K562 (cell line): ENCODE results near the gene AGFG1. TPM values are rescaled to one million over a fixed set of nuclear protein-coding genes. Genes with fewer than 3 reads are reported as not detected.

Experiments used
- HNRNPL ChIP-seq: fragments of 200-400 bp; formaldehyde crosslinking; IDR thresholded peaks from 2 replicates; pipeline ENCODE4 v1.6.1; 2017; ENCODE audit warnings: low read depth, mild to moderate bottlenecking, low read length
- SMARCB1 ChIP-seq: IDR thresholded peaks from 2 replicates; pipeline ENCODE4 v1.6.1; 2011; ENCODE audit warnings: improper control_type of control experiment, low read depth; ENCODE audit not compliant: insufficient read length
- ZNF41 ChIP-seq: fragments of 250-450 bp; sonication (Bioruptor Pico); conservative IDR thresholded peaks from 2 replicates; pipeline ENCODE4 v1.4.0; 2020; ENCODE audit warnings: mild to moderate bottlenecking
- ZNF561 ChIP-seq: fragments of 450-650 bp; formaldehyde crosslinking; conservative IDR thresholded peaks from 2 replicates; pipeline ENCODE4 v1.4.0; 2020; ENCODE audit warnings: mild to moderate bottlenecking, moderate library complexity
- polyA plus RNA-seq, 8 experiments: library from polyadenylated mRNA; depleted of rRNA in 4 of 8; stranded (reverse) in 5 of 8; unstranded in 3 of 8; fragments of >200 nt; fragmentation: Nextera tagmentation in 2 of 8; fragmentation: Illumina TruSeq in 1 of 8; extraction: Ambion mirVana in 2 of 8; extraction: Trizol in 1 of 8; gene quantifications; 2 replicates each; pipeline versions ENCODE4 v1.2.1 to v1.2.3, GENCODE V29; 2011 to 2014; ENCODE audit warnings: inconsistent platforms in 1 of 8, missing spikeins in 1 of 8
- total RNA-seq, 7 experiments: library from RNA; depleted of rRNA in 6 of 7; stranded (reverse); fragments of >200 nt in 6 of 7; fragmentation: Illumina TruSeq in 2 of 7; extraction: Trizol in 2 of 7; gene quantifications; 2 replicates each; pipeline versions ENCODE4 v1.2.1 to v1.2.3, GENCODE V29; 2011 to 2021; ENCODE audit warnings: low replicate concordance in 1 of 7
- TF ChIP-seq, protein P1 (sequence below), 2 experiments: fragments of 450-650 bp in 1 of 2; sonication (generic) in 1 of 2; formaldehyde crosslinking in 1 of 2; IDR thresholded peaks; 2 replicates each; pipeline versions ENCODE4 v1.7.1 to v1.9.0; 2016 to 2022; ENCODE audit warnings: inconsistent platforms in 1 of 2, mild to moderate bottlenecking in 1 of 2, missing genetic modification reagents in 1 of 2
- TF ChIP-seq, protein P2 (sequence below): fragments of 450-650 bp; formaldehyde crosslinking; IDR thresholded peaks from 2 replicates; pipeline ENCODE4 v1.4.0; 2020; ENCODE audit warnings: mild to moderate bottlenecking, moderate library complexity

AGFG1 gene
- total and polyA plus RNA-seq, 9 of the 15 experiments (the other 6 are each of a cell fraction or from before 2014, with no cell fraction given): 11.2 to 97.5 (median 36.0) TPM

DNA sequence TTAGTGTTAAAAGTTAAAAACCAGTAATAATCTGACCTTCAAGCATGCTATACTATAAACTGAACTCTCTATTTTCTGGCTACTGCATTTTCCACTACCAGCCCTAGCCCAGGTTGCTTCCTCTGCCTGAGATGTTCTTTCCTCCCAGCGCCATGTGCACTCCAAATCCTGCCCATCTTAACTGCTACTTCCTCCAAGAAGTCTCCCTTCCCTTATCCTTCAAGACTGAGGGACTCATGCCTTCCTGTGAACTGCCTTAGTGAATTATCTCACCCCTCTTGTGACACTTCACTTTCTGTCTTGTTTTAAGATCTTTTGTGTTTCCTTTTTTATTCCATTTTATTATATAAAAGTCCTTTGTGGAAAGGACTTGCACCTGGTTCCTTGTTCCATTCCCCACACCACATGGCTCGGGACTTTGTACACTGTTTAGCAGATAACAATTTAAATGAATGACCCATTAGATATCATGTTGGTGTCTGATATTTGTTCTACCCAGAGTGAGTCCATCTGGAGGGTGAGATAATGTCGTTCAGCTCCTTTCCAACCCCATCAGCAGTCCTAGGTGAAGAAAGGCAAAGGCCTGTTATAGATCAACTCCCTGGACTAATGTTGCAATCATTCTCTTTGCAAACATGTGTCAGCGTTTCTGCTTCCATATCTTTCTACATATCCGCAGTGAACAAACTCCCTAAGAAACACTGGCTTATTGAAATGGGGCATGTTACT lies 20.9 kb upstream of the AGFG1 start (continued):
- TF ChIP-seq, protein P1, sequence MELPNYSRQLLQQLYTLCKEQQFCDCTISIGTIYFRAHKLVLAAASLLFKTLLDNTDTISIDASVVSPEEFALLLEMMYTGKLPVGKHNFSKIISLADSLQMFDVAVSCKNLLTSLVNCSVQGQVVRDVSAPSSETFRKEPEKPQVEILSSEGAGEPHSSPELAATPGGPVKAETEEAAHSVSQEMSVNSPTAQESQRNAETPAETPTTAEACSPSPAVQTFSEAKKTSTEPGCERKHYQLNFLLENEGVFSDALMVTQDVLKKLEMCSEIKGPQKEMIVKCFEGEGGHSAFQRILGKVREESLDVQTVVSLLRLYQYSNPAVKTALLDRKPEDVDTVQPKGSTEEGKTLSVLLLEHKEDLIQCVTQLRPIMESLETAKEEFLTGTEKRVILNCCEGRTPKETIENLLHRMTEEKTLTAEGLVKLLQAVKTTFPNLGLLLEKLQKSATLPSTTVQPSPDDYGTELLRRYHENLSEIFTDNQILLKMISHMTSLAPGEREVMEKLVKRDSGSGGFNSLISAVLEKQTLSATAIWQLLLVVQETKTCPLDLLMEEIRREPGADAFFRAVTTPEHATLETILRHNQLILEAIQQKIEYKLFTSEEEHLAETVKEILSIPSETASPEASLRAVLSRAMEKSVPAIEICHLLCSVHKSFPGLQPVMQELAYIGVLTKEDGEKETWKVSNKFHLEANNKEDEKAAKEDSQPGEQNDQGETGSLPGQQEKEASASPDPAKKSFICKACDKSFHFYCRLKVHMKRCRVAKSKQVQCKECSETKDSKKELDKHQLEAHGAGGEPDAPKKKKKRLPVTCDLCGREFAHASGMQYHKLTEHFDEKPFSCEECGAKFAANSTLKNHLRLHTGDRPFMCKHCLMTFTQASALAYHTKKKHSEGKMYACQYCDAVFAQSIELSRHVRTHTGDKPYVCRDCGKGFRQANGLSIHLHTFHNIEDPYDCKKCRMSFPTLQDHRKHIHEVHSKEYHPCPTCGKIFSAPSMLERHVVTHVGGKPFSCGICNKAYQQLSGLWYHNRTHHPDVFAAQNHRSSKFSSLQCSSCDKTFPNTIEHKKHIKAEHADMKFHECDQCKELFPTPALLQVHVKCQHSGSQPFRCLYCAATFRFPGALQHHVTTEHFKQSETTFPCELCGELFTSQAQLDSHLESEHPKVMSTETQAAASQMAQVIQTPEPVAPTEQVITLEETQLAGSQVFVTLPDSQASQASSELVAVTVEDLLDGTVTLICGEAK (IDR thresholded peaks at IDR 0.05): no peak; the same call in 1 of the 2 replicates
- TF ChIP-seq, protein P1 (CRISPR knock-in tag; IDR thresholded peaks at IDR 0.05): no peak
- TF ChIP-seq ZNF561 (CRISPR knock-in tag) (no peak), SMARCB1 (no peak), HNRNPL (no peak), ZNF41 (CRISPR knock-in tag) (no peak)
- TF ChIP-seq, protein P2, sequence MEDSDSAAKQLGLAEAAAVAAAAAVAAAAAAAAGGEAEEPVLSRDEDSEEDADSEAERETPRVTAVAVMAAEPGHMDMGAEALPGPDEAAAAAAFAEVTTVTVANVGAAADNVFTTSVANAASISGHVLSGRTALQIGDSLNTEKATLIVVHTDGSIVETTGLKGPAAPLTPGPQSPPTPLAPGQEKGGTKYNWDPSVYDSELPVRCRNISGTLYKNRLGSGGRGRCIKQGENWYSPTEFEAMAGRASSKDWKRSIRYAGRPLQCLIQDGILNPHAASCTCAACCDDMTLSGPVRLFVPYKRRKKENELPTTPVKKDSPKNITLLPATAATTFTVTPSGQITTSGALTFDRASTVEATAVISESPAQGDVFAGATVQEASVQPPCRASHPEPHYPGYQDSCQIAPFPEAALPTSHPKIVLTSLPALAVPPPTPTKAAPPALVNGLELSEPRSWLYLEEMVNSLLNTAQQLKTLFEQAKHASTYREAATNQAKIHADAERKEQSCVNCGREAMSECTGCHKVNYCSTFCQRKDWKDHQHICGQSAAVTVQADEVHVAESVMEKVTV (CRISPR knock-in tag): no peak
